Gastrocnemius medialis (tissue), 4 donors: Measurements from ENCODE around the gene SLC10A3. TPM values are rescaled to one million over a fixed set of nuclear protein-coding genes. Genes with fewer than 3 reads are reported as not detected.

Experiments used
- ATAC-seq, 2 donors: fragments of 150-250 bp; one replicate each; pipeline ENCODE4 v1.9.1; 2016
- DNase-seq, 2 donors: peaks; one replicate each; pipeline ENCODE4 v3.0.0-alpha.2; 2019
- H3K27ac ChIP-seq, 4 donors: fragments of 200-600 bp; sonication (generic); 1 replicate in 1 of 4; 2 replicates in 3 of 4; pipeline ENCODE4 v1.5.1; 2016 to 2018; ENCODE audit warnings: mild to moderate bottlenecking in 2 of 4, moderate library complexity in 1 of 4
- H3K27me3 ChIP-seq, 3 donors: fragments of 200-600 bp; sonication (generic) in 2 of 3; 1 replicate in 1 of 3; 2 replicates in 2 of 3; pipeline versions ENCODE4 v1.5.1 to v1.6.0; 2016 to 2019; ENCODE audit warnings: mild to moderate bottlenecking in 1 of 3, moderate library complexity in 1 of 3
- H3K36me3 ChIP-seq, 2 donors: fragments of 200-600 bp; sonication (generic) in 1 of 2; one replicate each; pipeline ENCODE4 v1.5.1; 2017 to 2018
- H3K4me1 ChIP-seq, 2 donors: fragments of 200-600 bp; sonication (generic) in 1 of 2; one replicate each; pipeline ENCODE4 v1.5.1; 2016 to 2017; ENCODE audit warnings: mild to moderate bottlenecking in 2 of 2
- H3K4me3 ChIP-seq, 4 donors: fragments of 200-600 bp; sonication (generic) in 3 of 4; 1 replicate in 1 of 4; 2 replicates in 3 of 4; pipeline ENCODE4 v1.5.1; 2016 to 2019; ENCODE audit warnings: mild to moderate bottlenecking in 2 of 4
- H3K9me3 ChIP-seq, 3 donors: fragments of 200-600 bp; sonication (generic) in 2 of 3; 1 replicate in 1 of 3; 2 replicates in 2 of 3; pipeline ENCODE4 v1.5.1; 2016 to 2019
- CTCF ChIP-seq, 5 experiments: fragments of 450-650 bp in 3 of 5; fragments of 200-600 bp in 2 of 5; sonication (generic) in 2 of 5; IDR thresholded peaks in 4 of 5; conservative IDR thresholded peaks in 1 of 5; 1 replicate in 4 of 5; 2 replicates in 1 of 5; pipeline ENCODE4 v1.5.1; 2016 to 2019; ENCODE audit warnings: antibody characterized with exemption in 5 of 5, mild to moderate bottlenecking in 3 of 5, moderate library complexity in 3 of 5
- POLR2A ChIP-seq, 2 donors: fragments of 450-650 bp; IDR thresholded peaks; one replicate each; pipeline ENCODE4 v1.6.1; 2017; ENCODE audit warnings: antibody characterized with exemption in 2 of 2, mild to moderate bottlenecking in 2 of 2, moderate library complexity in 2 of 2
- in situ Hi-C, 4 donors: fragments of 200-750 bp; cut with MboI; loops; one replicate each; pipeline versions ENCODE4 v1.15.0 to v1.8.0; 2017; ENCODE audit warnings: low sequenced_read_pairs in 4 of 4
- intact Hi-C: fragments of 100-400 bp; cut with DNase I; formaldehyde crosslinking; loops from one replicate; pipeline ENCODE4 v1.15.1; 2023; ENCODE audit warnings: low total_unique reads
- total RNA-seq, 4 donors: library from RNA; depleted of rRNA; stranded (reverse); fragments of >200 nt; gene quantifications; one replicate each; pipeline versions ENCODE4 v1.1.0 to v1.2.3, GENCODE V29; 2016

The SLC10A3 gene
- total RNA-seq, 4 donors from 2014 or later = 11.8 to 33.3 (median 21.0) TPM

GRCh38 chrX:154444755-154445246 lies 45.6 kb downstream of the SLC10A3 start:
- in situ Hi-C loops = no loop called here
- H3K27ac ChIP-seq = peak overlapping the region; percentile 84 to 94 (median 91)

GRCh38 chrX:154443992-154444754 lies 46.3 kb downstream of the SLC10A3 start, which contains the start of gene FAM50A:
FAM50A (plus strand) TSS chrX:154444141; CDS start chrX:154444236, 95 bp downstream.
- H3K4me3 ChIP-seq = peak within 1 kb of the TSS; percentile 58 to 64 (median 62)
- H3K9me3 ChIP-seq = no peaks in the 10 kb centered on the region
- peak; percentile 72 to 78 for DNase-seq
- no peak for TF ChIP-seq CTCF (IDR thresholded peaks at IDR 0.05 in 4 of 5, conservative IDR thresholded peaks at IDR 0.05 in 1 of 5)
- peak; percentile 80 to 88 for TF ChIP-seq POLR2A (IDR thresholded peaks at IDR 0.05)
- peak within 1 kb of the TSS; percentile 84 to 94 (median 91) for H3K27ac ChIP-seq
- peak; percentile 91 to 92 for ATAC-seq
- intact Hi-C loops (loop anchor here (1.0 kb wide), 1 partner anchor 34 kb away; no protein-coding TSS in a partner anchor), in situ Hi-C loops (no loop called here)
- H3K4me1 ChIP-seq = peaks cover 4 to 8% of the 10 kb centered on the region in 2 donors
- no peaks in the 10 kb centered on the region for H3K27me3 ChIP-seq
- H3K36me3 ChIP-seq = peaks cover 0 to 21% of the 10 kb centered on the region in 2 donors

More at GRCh38 chrX:154444755-154445246, 45.6 kb downstream of the SLC10A3 start:
- peak overlapping the region; percentile 58 to 64 (median 62) for H3K4me3 ChIP-seq
- H3K9me3 ChIP-seq = no peaks in the 10 kb centered on the region
- DNase-seq (no peak), ATAC-seq (peak in 1 of 2 donors; percentile 31)
- no peaks in the 10 kb centered on the region for H3K27me3 ChIP-seq
- peaks cover 0 to 27% of the 10 kb centered on the region in 2 donors for H3K36me3 ChIP-seq
- TF ChIP-seq POLR2A (IDR thresholded peaks at IDR 0.05) (no peak), CTCF (IDR thresholded peaks at IDR 0.05 in 4 of 5, conservative IDR thresholded peaks at IDR 0.05 in 1 of 5) (no peak)
- intact Hi-C loops = loop anchor here (1.0 kb wide), 1 partner anchor 34 kb away; no protein-coding TSS in a partner anchor
- peaks cover 4 to 8% of the 10 kb centered on the region in 2 donors for H3K4me1 ChIP-seq

- Histone ChIP-seq H3K4me1 (peaks cover 4 to 8% of the 10 kb centered on the region in 2 donors), H3K27ac (peak overlapping the region; percentile 83 to 94 (median 91)), H3K4me3 (peak overlapping the region; percentile 48 to 64 (median 55)), H3K9me3 (no peaks in the 10 kb centered on the region), H3K27me3 (no peaks in the 10 kb centered on the region), H3K36me3 (peaks cover 0 to 14% of the 10 kb centered on the region in 2 donors)
- peak in 1 of 2 donors; percentile 24 for ATAC-seq
- TF ChIP-seq CTCF (IDR thresholded peaks at IDR 0.05 in 4 of 5, conservative IDR thresholded peaks at IDR 0.05 in 1 of 5) (no peak), POLR2A (IDR thresholded peaks at IDR 0.05) (no peak)
- intact Hi-C loops (no loop called here), in situ Hi-C loops (no loop called here)
- peak in 1 of 2 donors; percentile 20 for DNase-seq
Observed at GRCh38 chrX:154443479-154443910, 46.9 kb downstream of the SLC10A3 start.

GRCh38 chrX:154441984-154442707 lies 48.3 kb downstream of the SLC10A3 start:
- H3K27ac ChIP-seq = no peak overlapping the region
- peaks cover 4 to 8% of the 10 kb centered on the region in 2 donors for H3K4me1 ChIP-seq
- no peaks in the 10 kb centered on the region for H3K9me3 ChIP-seq
- H3K27me3 ChIP-seq = no peaks in the 10 kb centered on the region
- peaks cover 0 to 11% of the 10 kb centered on the region in 2 donors for H3K36me3 ChIP-seq
- TF ChIP-seq POLR2A (IDR thresholded peaks at IDR 0.05) = no peak
- no peak for TF ChIP-seq CTCF (IDR thresholded peaks at IDR 0.05 in 4 of 5, conservative IDR thresholded peaks at IDR 0.05 in 1 of 5)
- H3K4me3 ChIP-seq = no peak overlapping the region
- DNase-seq (no peak), ATAC-seq (no peak)
- intact Hi-C loops = no loop called here
- in situ Hi-C loops = no loop called here
